ENCODE data around the gene TBC1D4.
"Not testable (repeated sequence)": the region's sequence is repeated elsewhere in the genome, so short reads cannot be mapped to it uniquely, and the experiment has no call there.

The TBC1D4 gene

GRCh38 chr13:75309981-75310580 lies 171.9 kb downstream of the TBC1D4 start:
- Histone ChIP-seq H3K4me2 (ENCODE audit: low read length) (no peak overlapping the region), H4K12ac (ENCODE audit: low read depth, low read length) (no peak overlapping the region), H3K4ac (ENCODE audit: low read depth, low read length) (no peak overlapping the region), H3K36me3 (ENCODE audit: control insufficient read depth in 1 of 2, insufficient read depth in 2 of 2, low read length in 2 of 2) (no peaks in the 10 kb centered on the region), H4K91ac (ENCODE audit: low read depth, low read length) (no peak overlapping the region), H3K9me3 (ENCODE audit: insufficient read depth, low read depth, low read length) (no peaks in the 10 kb centered on the region), H2AFZ (ENCODE audit: insufficient read depth, low read length, poor library complexity) (no peak overlapping the region), H3K4me3 (ENCODE audit: low read depth, low read length) (no peak overlapping the region), H2BK12ac (ENCODE audit: low read length) (no peak overlapping the region), H2BK5ac (ENCODE audit: low read depth, low read length, poor library complexity) (no peak overlapping the region), H3K27ac (ENCODE audit: low read depth, low read length) (no peak overlapping the region), H3K9ac (ENCODE audit: low read length) (no peak overlapping the region), H3K18ac (ENCODE audit: low read length) (no peak overlapping the region), H3K23ac (ENCODE audit: low read length) (no peak overlapping the region), H3K4me1 (ENCODE audit: control insufficient read depth in 1 of 2, insufficient read depth in 2 of 2, low read length in 2 of 2) (no peaks in the 10 kb centered on the region), H3K79me1 (ENCODE audit: low read length) (no peaks in the 10 kb centered on the region), H3K79me2 (ENCODE audit: control insufficient read depth, insufficient read depth, low read length, poor library complexity) (no peaks in the 10 kb centered on the region), H3K27me3 (ENCODE audit: insufficient read depth, low read length) (no peaks in the 10 kb centered on the region), H2AK5ac (ENCODE audit: low read length) (no peak overlapping the region), H4K8ac (ENCODE audit: low read depth, low read length) (no peak overlapping the region), H3K14ac (ENCODE audit: low read length) (no peak overlapping the region), H2BK120ac (ENCODE audit: insufficient read depth, low read length, poor library complexity) (no peak overlapping the region)
- DNase-seq, result no peak
- no CpG with 5 or more reads among the region's 8 CpGs for WGBS (ENCODE audit: extremely low coverage, insufficient coverage, insufficient read length)

GRCh38 chr13:75308222-75308621 lies 173.7 kb downstream of the TBC1D4 start:
- Histone ChIP-seq H3K27ac (ENCODE audit: low read depth, low read length) (no peak overlapping the region), H2AFZ (ENCODE audit: insufficient read depth, low read length, poor library complexity) (no peak overlapping the region), H3K79me1 (ENCODE audit: low read length) (no peaks in the 10 kb centered on the region), H3K4ac (ENCODE audit: low read depth, low read length) (no peak overlapping the region), H3K23ac (ENCODE audit: low read length) (no peak overlapping the region), H2BK5ac (ENCODE audit: low read depth, low read length, poor library complexity) (no peak overlapping the region), H3K14ac (ENCODE audit: low read length) (no peak overlapping the region), H3K36me3 (ENCODE audit: control insufficient read depth in 1 of 2, insufficient read depth in 2 of 2, low read length in 2 of 2) (no peaks in the 10 kb centered on the region), H3K4me3 (ENCODE audit: low read depth, low read length) (no peak overlapping the region), H3K9me3 (ENCODE audit: insufficient read depth, low read depth, low read length) (no peaks in the 10 kb centered on the region), H3K18ac (ENCODE audit: low read length) (no peak overlapping the region), H4K8ac (ENCODE audit: low read depth, low read length) (no peak overlapping the region), H3K9ac (ENCODE audit: low read length) (no peak overlapping the region), H2BK12ac (ENCODE audit: low read length) (no peak overlapping the region), H2BK120ac (ENCODE audit: insufficient read depth, low read length, poor library complexity) (no peak overlapping the region), H3K4me2 (ENCODE audit: low read length) (no peak overlapping the region), H3K27me3 (ENCODE audit: insufficient read depth, low read length) (no peaks in the 10 kb centered on the region), H3K79me2 (ENCODE audit: control insufficient read depth, insufficient read depth, low read length, poor library complexity) (no peaks in the 10 kb centered on the region), H2AK5ac (ENCODE audit: low read length) (no peak overlapping the region), H3K4me1 (ENCODE audit: control insufficient read depth in 1 of 2, insufficient read depth in 2 of 2, low read length in 2 of 2) (no peaks in the 10 kb centered on the region), H4K12ac (ENCODE audit: low read depth, low read length) (no peak overlapping the region), H4K91ac (ENCODE audit: low read depth, low read length) (no peak overlapping the region)
- no CpG with 5 or more reads among the region's 2 CpGs for WGBS (ENCODE audit: extremely low coverage, insufficient coverage, insufficient read length)
- DNase-seq, result no peak

- H2BK120ac ChIP-seq (ENCODE audit: insufficient read depth, low read length, poor library complexity), result no peak overlapping the region
- no peak overlapping the region for H2BK12ac ChIP-seq (ENCODE audit: low read length)
- H3K23ac ChIP-seq (ENCODE audit: low read length), result no peak overlapping the region
- no peak overlapping the region for H4K91ac ChIP-seq (ENCODE audit: low read depth, low read length)
- DNase-seq, result peak in 1 of 2 donors; percentile 48
- no peaks in the 10 kb centered on the region for H3K36me3 ChIP-seq (ENCODE audit: control insufficient read depth in 1 of 2, insufficient read depth in 2 of 2, low read length in 2 of 2)
- H4K8ac ChIP-seq (ENCODE audit: low read depth, low read length), result no peak overlapping the region
- H2BK5ac ChIP-seq (ENCODE audit: low read depth, low read length, poor library complexity), result no peak overlapping the region
- no peak overlapping the region for H3K4me3 ChIP-seq (ENCODE audit: low read depth, low read length)
- H3K79me2 ChIP-seq (ENCODE audit: control insufficient read depth, insufficient read depth, low read length, poor library complexity), result no peaks in the 10 kb centered on the region
- no peaks in the 10 kb centered on the region for H3K27me3 ChIP-seq (ENCODE audit: insufficient read depth, low read length)
- WGBS (ENCODE audit: extremely low coverage, insufficient coverage, insufficient read length), result no CpG with 5 or more reads among the region's 6 CpGs
- H3K79me1 ChIP-seq (ENCODE audit: low read length), result no peaks in the 10 kb centered on the region
- no peak overlapping the region for H3K18ac ChIP-seq (ENCODE audit: low read length)
- no peaks in the 10 kb centered on the region for H3K4me1 ChIP-seq (ENCODE audit: control insufficient read depth in 1 of 2, insufficient read depth in 2 of 2, low read length in 2 of 2)
- H3K9me3 ChIP-seq (ENCODE audit: insufficient read depth, low read depth, low read length), result no peaks in the 10 kb centered on the region
- H3K27ac ChIP-seq (ENCODE audit: low read depth, low read length), result no peak overlapping the region
- H2AK5ac ChIP-seq (ENCODE audit: low read length), result no peak overlapping the region
- H3K4ac ChIP-seq (ENCODE audit: low read depth, low read length), result no peak overlapping the region
- H3K9ac ChIP-seq (ENCODE audit: low read length), result no peak overlapping the region
- no peak overlapping the region for H3K14ac ChIP-seq (ENCODE audit: low read length)
- no peak overlapping the region for H3K4me2 ChIP-seq (ENCODE audit: low read length)
- no peak overlapping the region for H4K12ac ChIP-seq (ENCODE audit: low read depth, low read length)
- no peak overlapping the region for H2AFZ ChIP-seq (ENCODE audit: insufficient read depth, low read length, poor library complexity)
Measured at GRCh38 chr13:75307370-75307949, 174.5 kb downstream of the TBC1D4 start.

- not testable (repeated sequence) for H3K4me3 ChIP-seq (ENCODE audit: low read depth, low read length); H2AFZ ChIP-seq (ENCODE audit: insufficient read depth, low read length, poor library complexity); H2BK120ac ChIP-seq (ENCODE audit: insufficient read depth, low read length, poor library complexity); H2AK5ac ChIP-seq (ENCODE audit: low read length); H3K18ac ChIP-seq (ENCODE audit: low read length); H3K27me3 ChIP-seq (ENCODE audit: insufficient read depth, low read length); H3K9ac ChIP-seq (ENCODE audit: low read length); H3K27ac ChIP-seq (ENCODE audit: low read depth, low read length); H3K4me1 ChIP-seq (ENCODE audit: control insufficient read depth in 1 of 2, insufficient read depth in 2 of 2, low read length in 2 of 2); H3K4me2 ChIP-seq (ENCODE audit: low read length); H3K9me3 ChIP-seq (ENCODE audit: insufficient read depth, low read depth, low read length); H2BK12ac ChIP-seq (ENCODE audit: low read length); H4K8ac ChIP-seq (ENCODE audit: low read depth, low read length); H3K23ac ChIP-seq (ENCODE audit: low read length); H2BK5ac ChIP-seq (ENCODE audit: low read depth, low read length, poor library complexity); H3K79me1 ChIP-seq (ENCODE audit: low read length); H3K14ac ChIP-seq (ENCODE audit: low read length); H3K36me3 ChIP-seq (ENCODE audit: control insufficient read depth in 1 of 2, insufficient read depth in 2 of 2, low read length in 2 of 2); H4K91ac ChIP-seq (ENCODE audit: low read depth, low read length); H3K4ac ChIP-seq (ENCODE audit: low read depth, low read length); DNase-seq; H4K12ac ChIP-seq (ENCODE audit: low read depth, low read length); H3K79me2 ChIP-seq (ENCODE audit: control insufficient read depth, insufficient read depth, low read length, poor library complexity)
- no CpG with 5 or more reads among the region's 1 CpG for WGBS (ENCODE audit: extremely low coverage, insufficient coverage, insufficient read length)
Measured at GRCh38 chr13:75306967-75307366, 175.0 kb downstream of the TBC1D4 start.
